HG03354 (cell line): ENCODE data around the gene SLC12A7.
"Not testable (repeated sequence)": the region's sequence is repeated elsewhere in the genome, so short reads cannot be mapped to it uniquely, and the experiment has no call there.

Experiments
- ATAC-seq: cut with Tn5 transposase; IDR thresholded peaks from one replicate; pipeline ENCODE4 v1.9.1; 2021; ENCODE audit warnings: mild to moderate bottlenecking; ENCODE audit not compliant: unreplicated experiment, poor library complexity, severe bottlenecking

The SLC12A7 gene

GRCh38 chr5:1068895-1069719 lies 42.8 kb downstream of the SLC12A7 start:
- ATAC-seq, result no peak

DNA sequence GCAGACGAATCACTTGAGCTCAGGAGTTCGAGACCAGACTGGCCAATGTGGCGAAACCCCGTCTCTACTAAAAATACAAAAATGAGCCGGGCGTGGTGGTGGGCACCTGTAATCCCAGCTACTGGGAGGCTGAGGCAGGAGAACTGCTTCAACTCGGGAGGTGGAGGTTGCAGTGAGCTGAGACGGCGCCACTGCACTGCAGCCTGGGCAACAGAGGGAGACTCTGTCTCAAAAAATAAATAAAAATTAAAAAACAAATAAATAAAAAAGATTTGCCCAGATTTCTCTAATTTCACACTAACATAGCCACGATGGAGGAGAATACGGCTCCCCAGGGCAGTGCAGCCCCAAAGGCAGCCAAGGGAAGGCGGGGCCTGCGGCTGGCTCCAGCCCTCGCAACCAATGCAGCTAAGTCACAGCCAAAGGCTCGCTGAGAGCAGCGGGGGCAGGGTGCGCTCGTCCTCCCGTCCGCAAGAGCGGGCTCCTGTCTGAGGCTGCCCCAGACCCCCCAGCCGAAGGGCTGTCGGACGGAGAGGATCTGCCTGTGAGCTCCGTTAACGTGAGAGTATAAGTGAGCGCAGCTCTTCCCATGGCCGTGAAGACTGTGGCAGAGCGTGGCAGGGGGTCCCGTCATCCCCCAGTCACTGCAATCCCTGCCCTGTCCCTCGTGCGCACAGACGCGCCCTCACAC lies 43.5 kb downstream of the SLC12A7 start:
- no peak for ATAC-seq

- no peak for ATAC-seq
Observed at GRCh38 chr5:1067141-1068121, 44.4 kb downstream of the SLC12A7 start.

- ATAC-seq, result no peak
Observed at GRCh38 chr5:1066676-1067075, 45.2 kb downstream of the SLC12A7 start.

GRCh38 chr5:1065891-1066650 lies 45.8 kb downstream of the SLC12A7 start:
- ATAC-seq, result no peak

GRCh38 chr5:1065143-1065750 lies 46.6 kb downstream of the SLC12A7 start:
- ATAC-seq, result no peak

GRCh38 chr5:1064383-1065142 lies 47.3 kb downstream of the SLC12A7 start:
- ATAC-seq, result no peak

DNA sequence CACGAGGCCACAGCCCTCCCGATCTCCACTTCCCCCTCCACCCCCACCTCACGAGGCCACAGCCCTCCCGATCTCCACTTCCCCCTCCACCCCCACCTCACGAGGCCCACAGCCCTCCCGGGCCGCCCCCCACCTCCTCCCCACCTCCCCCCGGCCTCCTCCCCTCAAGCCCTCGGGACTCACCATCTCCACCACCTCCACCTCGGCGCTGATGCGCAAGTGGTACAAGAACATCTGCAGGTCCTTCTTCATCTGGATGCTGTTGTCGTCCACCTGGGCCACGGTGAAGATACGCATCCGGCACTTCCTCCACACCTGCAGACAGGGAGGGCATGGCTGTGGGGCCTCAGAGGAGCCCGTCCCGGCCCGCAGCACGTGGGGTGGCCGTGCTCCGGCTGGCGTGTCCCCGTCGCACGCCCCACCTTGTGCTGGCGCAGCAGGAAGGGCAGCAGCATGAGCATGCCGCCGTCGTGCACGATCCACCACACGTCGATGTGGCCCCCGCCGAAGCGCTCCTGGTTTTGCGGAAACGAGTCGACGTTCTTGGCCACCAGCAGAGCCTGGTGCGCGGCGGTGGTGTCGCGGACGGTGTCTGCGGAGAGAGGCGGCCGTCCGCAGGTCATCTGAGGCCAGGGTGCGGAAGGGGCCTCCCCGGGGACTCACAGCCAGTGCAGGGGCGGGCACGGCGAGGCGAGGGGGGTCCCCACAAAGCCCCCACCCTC lies 48.0 kb downstream of the SLC12A7 start:
- ATAC-seq, result no peak

GRCh38 chr5:1062761-1063568 lies 48.9 kb downstream of the SLC12A7 start:
- ATAC-seq, result no peak

DNA sequence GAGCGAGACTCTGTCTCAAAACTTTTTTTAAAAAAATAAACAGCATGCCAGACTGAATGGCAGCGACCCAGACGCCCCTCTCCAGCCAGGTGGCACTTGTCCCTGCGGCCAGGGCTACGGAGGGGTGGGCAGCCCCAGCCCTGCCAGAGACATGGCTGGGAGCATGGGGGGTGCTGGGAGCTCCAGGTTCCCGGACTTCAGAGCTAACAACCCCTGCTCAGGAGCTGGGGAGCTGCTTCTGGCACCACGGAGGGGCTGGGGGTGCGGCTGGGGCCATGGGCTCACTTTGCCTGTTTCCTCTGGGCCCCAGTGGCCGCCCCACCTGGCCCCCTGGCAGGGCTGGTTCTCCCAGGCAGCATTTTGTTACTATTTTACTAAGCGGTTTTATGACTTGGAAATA lies 49.9 kb downstream of the SLC12A7 start:
- no peak for ATAC-seq

DNA sequence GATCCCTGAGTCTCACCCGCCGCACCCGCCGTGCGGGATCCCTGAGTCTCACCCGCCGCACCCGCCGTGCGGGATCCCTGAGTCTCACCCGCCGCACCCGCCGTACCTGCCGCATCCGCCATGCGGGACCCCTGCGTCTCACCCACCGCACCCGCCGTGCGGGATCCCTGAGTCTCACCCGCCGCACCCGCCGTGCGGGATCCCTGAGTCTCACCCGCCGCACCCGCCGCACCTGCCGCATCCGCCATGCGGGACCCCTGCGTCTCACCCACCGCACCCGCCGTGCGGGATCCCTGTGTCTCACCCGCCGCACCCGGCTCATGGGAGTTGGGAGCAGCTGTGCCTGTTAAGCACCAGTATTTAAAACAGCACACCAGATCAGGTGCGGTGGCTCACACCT lies 50.6 kb downstream of the SLC12A7 start:
- ATAC-seq, result not testable (repeated sequence)

GRCh38 chr5:1060535-1060981 lies 51.3 kb downstream of the SLC12A7 start:
- no peak for ATAC-seq

- no peak for ATAC-seq
Observed at GRCh38 chr5:1059884-1060263, 52.0 kb downstream of the SLC12A7 start.

DNA sequence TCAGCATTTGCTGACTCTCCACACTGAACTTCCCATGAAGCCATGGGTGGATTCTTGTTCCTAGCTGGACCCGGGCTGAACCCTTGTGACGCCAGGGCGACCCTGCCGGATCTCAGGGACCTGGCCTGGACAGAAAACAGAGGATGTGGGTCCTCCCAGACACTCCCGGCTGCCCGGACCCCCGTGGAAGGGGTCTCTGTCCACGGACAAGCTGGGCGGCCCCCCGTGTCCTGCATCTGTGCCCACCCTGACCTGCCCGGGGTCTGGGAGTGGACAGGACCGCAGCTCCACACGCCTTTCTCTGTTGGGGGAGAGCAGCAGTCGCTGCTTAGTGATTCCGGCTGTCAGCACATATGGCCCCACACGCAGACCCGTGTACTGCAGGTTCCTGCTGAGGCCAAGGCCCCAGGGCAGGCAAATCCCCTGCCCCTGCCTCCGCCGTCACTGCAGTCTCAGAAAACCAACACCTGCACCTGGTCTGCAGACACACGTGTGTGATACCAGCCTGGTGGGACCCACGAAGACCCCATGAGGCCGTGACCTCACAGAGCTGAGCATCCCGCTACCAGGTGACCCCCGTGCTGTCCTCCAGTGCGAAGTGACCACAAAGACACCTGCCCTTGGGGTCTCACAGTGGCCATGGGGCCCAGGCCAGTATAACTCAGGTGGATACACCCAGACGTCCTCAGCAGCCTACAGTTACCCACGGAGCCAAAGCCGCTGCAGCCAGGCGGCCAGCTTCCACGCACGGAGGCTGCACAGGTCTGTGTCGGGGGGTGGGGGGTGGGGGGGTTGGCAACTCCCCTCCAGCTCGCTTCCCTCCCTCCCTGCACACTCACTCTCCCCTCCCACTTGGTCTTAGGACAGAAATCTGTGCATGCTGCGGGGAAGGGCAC lies 52.6 kb downstream of the SLC12A7 start:
- ATAC-seq, result no peak

DNA sequence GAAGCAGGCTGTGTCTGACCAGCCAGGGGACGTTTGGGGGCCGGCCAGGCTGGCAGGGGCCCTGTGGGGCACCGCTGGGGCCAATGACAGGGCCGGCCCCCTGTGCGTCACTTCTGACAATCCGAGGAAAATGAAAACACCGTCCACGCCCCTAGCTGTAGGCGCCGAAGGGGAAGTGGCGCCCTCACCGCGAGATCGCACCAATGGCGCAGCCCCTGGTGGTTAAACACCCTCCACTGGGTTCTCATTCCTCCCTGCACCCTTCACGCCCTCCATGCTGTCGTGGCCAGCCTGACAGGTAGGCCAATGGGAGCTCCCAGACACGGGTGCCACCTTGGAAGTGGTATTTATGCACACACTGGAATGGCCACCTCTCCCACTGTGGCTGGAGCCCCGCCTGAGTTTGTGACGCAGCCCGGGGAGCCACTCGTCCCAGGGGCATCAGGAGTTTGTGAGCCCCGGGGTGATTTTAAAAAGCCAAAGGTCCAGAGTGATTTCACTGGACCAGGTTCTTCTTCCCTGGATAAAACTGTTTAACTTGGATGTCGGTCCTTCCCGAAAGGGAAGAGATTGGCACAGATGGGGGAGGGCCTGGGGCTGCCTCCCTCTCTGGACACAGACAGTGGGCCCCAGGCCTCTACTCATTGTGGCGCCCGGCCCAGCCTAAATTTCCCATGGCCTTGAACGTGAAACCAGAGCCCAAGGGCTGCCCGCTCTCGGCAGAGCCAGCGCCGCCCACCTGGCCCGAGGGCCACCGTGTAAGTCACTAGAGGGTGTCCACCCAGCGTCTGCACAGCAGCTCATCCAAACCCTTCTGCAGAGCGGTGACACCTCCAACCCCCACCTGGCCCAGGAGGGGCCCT lies 53.5 kb downstream of the SLC12A7 start:
- ATAC-seq, result no peak
